GF-D8 (cell line): Measurements from ENCODE around the gene GRIN3B.
"Not testable (repeated sequence)": the region's sequence is repeated elsewhere in the genome, so short reads cannot be mapped to it uniquely, and the experiment has no call there.

ENCODE experiments used
- DNase-seq: peaks from one replicate; lab custom pipeline; 2025; lab: John Stamatoyannopoulos, UW

GRIN3B gene

GRCh38 chr19:1000095-1000494 lies at the start of gene GRIN3B:
GRIN3B (plus strand) TSS chr19:1000419; CDS start chr19:1000438, 19 bp downstream.
- DNase-seq = no peak

- no peak for DNase-seq
Measured at GRCh38 chr19:952049-952679, 48.1 kb upstream of the GRIN3B start.

GRCh38 chr19:952680-953444 lies 47.4 kb upstream of the GRIN3B start:
- DNase-seq = no peak

GRCh38 chr19:953445-954271 lies 46.6 kb upstream of the GRIN3B start:
- no peak for DNase-seq

- no peak for DNase-seq
Measured at GRCh38 chr19:954272-954671, 45.9 kb upstream of the GRIN3B start.

- no peak for DNase-seq
Measured at GRCh38 chr19:954672-955494, 45.3 kb upstream of the GRIN3B start.

- DNase-seq = no peak
Measured at GRCh38 chr19:955803-956765, 44.1 kb upstream of the GRIN3B start.

GRCh38 chr19:956766-957440 lies 43.3 kb upstream of the GRIN3B start:
- no peak for DNase-seq

- DNase-seq = not testable (repeated sequence)
Measured at GRCh38 chr19:957578-957977, 42.6 kb upstream of the GRIN3B start.

- DNase-seq = no peak
Measured at GRCh38 chr19:958967-959855, 41.0 kb upstream of the GRIN3B start.

GRCh38 chr19:960020-960419 lies 40.2 kb upstream of the GRIN3B start:
- DNase-seq = no peak

- DNase-seq = no peak
Measured at GRCh38 chr19:960601-960938, 39.6 kb upstream of the GRIN3B start.

- no peak for DNase-seq
Measured at GRCh38 chr19:961866-962620, 38.2 kb upstream of the GRIN3B start.

GRCh38 chr19:962683-963400 lies 37.4 kb upstream of the GRIN3B start:
- no peak for DNase-seq

GRCh38 chr19:963486-963951 lies 36.7 kb upstream of the GRIN3B start:
- no peak for DNase-seq

- DNase-seq = no peak
Measured at GRCh38 chr19:964116-964520, 36.1 kb upstream of the GRIN3B start.
